A549 (cell line): ENCODE data around the gene PRH2. TPM values are rescaled to one million over a fixed set of nuclear protein-coding genes. Genes with fewer than 3 reads are reported as not detected.

Source experiments
- ATAC-seq, 2 experiments: fragments of 200-7000 bp in 1 of 2; fragments of >200 bp in 1 of 2; cut with Nextera tagmentation in 1 of 2; cut with Tn5 transposase in 1 of 2; 3 replicates each; pipeline versions ENCODE4 v1.8.0 to v1.9.1; 2018 to 2020; ENCODE audit warnings: mild to moderate bottlenecking in 1 of 2, moderate library complexity in 1 of 2
- CTCF ChIA-PET: fragments of 300-600 bp; sonication (Branson Sonifier 250); formaldehyde crosslinking; extraction: SDS; loops from one replicate; lab custom pipeline; 2021; ENCODE audit warnings: antibody characterized with exemption, inconsistent platforms; lab: Yijun Ruan, JAX
- POLR2A ChIA-PET: fragments of 350-600 bp; formaldehyde crosslinking; extraction: SDS; loops from one replicate; lab custom pipeline; 2021; ENCODE audit warnings: antibody characterized with exemption, inconsistent platforms; lab: Yijun Ruan, JAX
- DNase-seq, 2 experiments: peaks; one replicate each; pipeline versions ENCODE4 v3.0.0 to v3.0.0-alpha.2; 2011 to 2016; ENCODE audit warnings: low read depth in 1 of 2, low spot score in 1 of 2
- FAIRE-seq: peaks from 2 replicates; lab custom pipeline; 2011; peaks lifted over from hg19 to GRCh38; lab: Jason Lieb, UNC
- H3K27ac ChIP-seq, 2 experiments: fragments of >200 bp; sonication (Bioruptor Twin); formaldehyde crosslinking; 3 replicates each; pipeline ENCODE4 v1.5.1; 2016 to 2017
- H3K4me1 ChIP-seq: fragments of >200 bp; sonication (Bioruptor Twin); formaldehyde crosslinking; 3 replicates; pipeline ENCODE4 v1.6.1; 2016
- H3K4me2 ChIP-seq: fragments of >200 bp; sonication (Bioruptor Twin); formaldehyde crosslinking; 3 replicates; pipeline ENCODE4 v1.6.1; 2016
- H3K4me3 ChIP-seq: fragments of >200 bp; sonication (Bioruptor Twin); formaldehyde crosslinking; 3 replicates; pipeline ENCODE4 v1.5.1; 2016
- H3K9me3 ChIP-seq: fragments of >200 bp; sonication (Bioruptor Twin); formaldehyde crosslinking; 3 replicates; pipeline ENCODE4 v1.6.1; 2016
- CBX2 ChIP-seq: fragments of 200-600 bp; sonication (generic); IDR thresholded peaks from 2 replicates; pipeline ENCODE4 v1.6.1; 2016; ENCODE audit warnings: low read depth, mild to moderate bottlenecking, borderline replicate concordance
- CEBPB ChIP-seq, 2 experiments: fragments of >200 bp in 1 of 2; sonication (Bioruptor Twin) in 1 of 2; formaldehyde crosslinking in 1 of 2; IDR thresholded peaks; 2 replicates each; pipeline ENCODE4 v1.6.1; 2012 to 2016
- EHF ChIP-seq: fragments of 250-450 bp; sonication (Bioruptor Pico); IDR thresholded peaks from 2 replicates; pipeline ENCODE4 v1.5.0; 2020; ENCODE audit warnings: mild to moderate bottlenecking
- EP300 ChIP-seq, 2 experiments: fragments of >200 bp; sonication (Bioruptor Twin); formaldehyde crosslinking; IDR thresholded peaks; 2 replicates in 1 of 2; 3 replicates in 1 of 2; pipeline ENCODE4 v1.6.1; 2016 to 2017
- FOSL2 ChIP-seq, 2 experiments: fragments of 450-650 bp in 1 of 2; fragments of >200 bp in 1 of 2; sonication (Bioruptor Twin) in 1 of 2; formaldehyde crosslinking; IDR thresholded peaks; 2 replicates each; pipeline versions ENCODE4 v1.5.0 to v1.6.1; 2016 to 2020; ENCODE audit warnings: mild to moderate bottlenecking in 1 of 2, moderate library complexity in 1 of 2
- HDAC2 ChIP-seq: fragments of 200-600 bp; sonication (generic); IDR thresholded peaks from 2 replicates; pipeline ENCODE4 v1.6.1; 2016
- HEYL ChIP-seq: fragments of 250-450 bp; sonication (Bioruptor Pico); IDR thresholded peaks from 2 replicates; pipeline ENCODE4 v1.8.0; 2021; ENCODE audit warnings: mild to moderate bottlenecking, moderate library complexity
- HOXA7 ChIP-seq: fragments of 250-450 bp; sonication (Bioruptor Pico); IDR thresholded peaks from 2 replicates; pipeline ENCODE4 v1.5.0; 2020; ENCODE audit warnings: mild to moderate bottlenecking, moderate library complexity
- HOXB5 ChIP-seq: fragments of 250-450 bp; sonication (Bioruptor Pico); IDR thresholded peaks from 2 replicates; pipeline ENCODE4 v1.5.0; 2020; ENCODE audit warnings: mild to moderate bottlenecking, moderate library complexity
- KDM1A ChIP-seq: fragments of 200-600 bp; sonication (generic); IDR thresholded peaks from 2 replicates; pipeline ENCODE4 v1.6.1; 2016; ENCODE audit warnings: low read depth, mild to moderate bottlenecking
- MAZ ChIP-seq: fragments of 150-350 bp; IDR thresholded peaks from 2 replicates; pipeline ENCODE4 v1.6.1; 2014; ENCODE audit warnings: antibody characterized with exemption, low read depth, low read length, borderline replicate concordance
- MYC ChIP-seq: IDR thresholded peaks from 2 replicates; pipeline ENCODE4 v1.6.1; 2012; ENCODE audit warnings: mild to moderate bottlenecking, inconsistent platforms, low read length, improper control_type of control experiment, borderline replicate concordance
- NR3C1 ChIP-seq: fragments of >200 bp; sonication (Bioruptor Twin); formaldehyde crosslinking; IDR thresholded peaks from 3 replicates; pipeline ENCODE4 v1.6.1; 2017
- PHF8 ChIP-seq: fragments of 200-600 bp; sonication (generic); IDR thresholded peaks from 2 replicates; pipeline ENCODE4 v1.6.1; 2016; ENCODE audit warnings: low read depth, mild to moderate bottlenecking, antibody characterized with exemption, moderate library complexity, borderline replicate concordance
- RAD21 ChIP-seq, 2 experiments: fragments of >200 bp in 1 of 2; sonication (Bioruptor Twin) in 1 of 2; formaldehyde crosslinking in 1 of 2; IDR thresholded peaks in 1 of 2; conservative IDR thresholded peaks in 1 of 2; 2 replicates in 1 of 2; 3 replicates in 1 of 2; pipeline ENCODE4 v1.6.1; 2012 to 2018; ENCODE audit warnings: inconsistent platforms in 1 of 2
- TFCP2L1 ChIP-seq: fragments of 250-450 bp; sonication (Bioruptor Pico); IDR thresholded peaks from 2 replicates; pipeline ENCODE4 v1.5.0; 2021; ENCODE audit warnings: mild to moderate bottlenecking
- TP53 ChIP-seq: fragments of 250-450 bp; sonication (Bioruptor Pico); IDR thresholded peaks from 2 replicates; pipeline ENCODE4 v1.5.0; 2021; ENCODE audit warnings: mild to moderate bottlenecking, moderate library complexity
- WGBS: methylation state at CpG from one replicate; pipeline ENCODE4 v1.1.6; 2017; ENCODE audit errors: missing lambda C conversion rate; 5-methylcytosine and 5-hydroxymethylcytosine counted together
- polyA plus RNA-seq, 4 experiments: library from polyadenylated mRNA; depleted of rRNA in 3 of 4; stranded (reverse); fragments of >200 nt; fragmentation: RNase III in 1 of 4; extraction: RNeasy Plus Mini Kit Qiagen cat#74134 plus additional on column Dnase treatment in 1 of 4; gene quantifications; 2 replicates in 3 of 4; 3 replicates in 1 of 4; pipeline ENCODE4 v1.2.3, GENCODE V29; 2011 to 2017
- TF ChIP-seq, protein P1 (sequence below): fragments of 150-350 bp; IDR thresholded peaks from 2 replicates; pipeline ENCODE4 v1.6.1; 2014; ENCODE audit warnings: low read depth, mild to moderate bottlenecking, low read length
- TF ChIP-seq, protein P2 (sequence below): IDR thresholded peaks from 2 replicates; pipeline ENCODE4 v1.6.1; 2012
- TF ChIP-seq, protein P3 (sequence below): fragments of 250-450 bp; sonication (Bioruptor Pico); IDR thresholded peaks from 2 replicates; pipeline ENCODE4 v1.5.0; 2021; ENCODE audit warnings: mild to moderate bottlenecking, moderate library complexity, borderline replicate concordance
- TF ChIP-seq, protein P4 (sequence below): fragments of 250-450 bp; sonication (Bioruptor Pico); IDR thresholded peaks from 2 replicates; pipeline ENCODE4 v1.5.0; 2020; ENCODE audit warnings: low read depth, mild to moderate bottlenecking, moderate library complexity

Gene PRH2
- polyA plus RNA-seq, 2 of the 4 experiments (the other 2 are of a cell fraction): 0.19 to 0.39 TPM

DNA sequence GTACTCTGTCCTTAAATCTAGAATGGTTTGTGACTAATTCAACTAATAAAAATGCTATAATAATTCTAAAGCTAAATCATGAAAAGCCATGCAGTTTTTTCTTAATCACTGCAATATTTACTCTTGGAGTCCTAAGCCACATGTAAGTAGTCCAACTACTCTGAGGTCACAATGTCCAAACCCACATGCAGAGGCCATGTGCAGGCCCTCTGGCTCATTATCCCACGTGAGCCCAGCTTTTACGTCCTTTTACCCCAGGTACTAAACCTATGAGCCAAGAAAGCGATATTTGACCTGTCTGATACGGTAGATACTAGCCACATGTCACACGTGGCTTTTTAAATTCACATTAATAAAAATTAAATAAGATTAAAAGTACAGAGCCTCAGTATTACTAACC lies 32.2 kb upstream of the PRH2 start:
- no peak for DNase-seq
- FAIRE-seq: no peak
- Histone ChIP-seq H3K9me3 (0 out of 3 replicates have a peak, but pooled peaks cover 4% of the 10 kb centered on the region), H3K4me3 (no peak overlapping the region), H3K4me2 (no peak overlapping the region), H3K4me1 (no peaks in the 10 kb centered on the region), H3K27ac (no peak overlapping the region)
- no peak for ATAC-seq
- ChIA-PET CTCF (no interaction called here), POLR2A (no interaction called here)
- TF ChIP-seq EHF: no peak
- no peak for TF ChIP-seq CBX2
- TF ChIP-seq HEYL (CRISPR knock-in tag): no peak
- TF ChIP-seq CEBPB (IDR thresholded peaks at IDR 0.05): no peak
- no peak for TF ChIP-seq FOSL2 (IDR thresholded peaks at IDR 0.05)
- no peak for TF ChIP-seq FOSL2 (CRISPR knock-in tag; IDR thresholded peaks at IDR 0.05)
- no peak for TF ChIP-seq RAD21 (conservative IDR thresholded peaks at IDR 0.05 in 1 of 2, IDR thresholded peaks at IDR 0.05 in 1 of 2)
- TF ChIP-seq HDAC2: no peak
- TF ChIP-seq MAZ: no peak
- TF ChIP-seq, protein P1, sequence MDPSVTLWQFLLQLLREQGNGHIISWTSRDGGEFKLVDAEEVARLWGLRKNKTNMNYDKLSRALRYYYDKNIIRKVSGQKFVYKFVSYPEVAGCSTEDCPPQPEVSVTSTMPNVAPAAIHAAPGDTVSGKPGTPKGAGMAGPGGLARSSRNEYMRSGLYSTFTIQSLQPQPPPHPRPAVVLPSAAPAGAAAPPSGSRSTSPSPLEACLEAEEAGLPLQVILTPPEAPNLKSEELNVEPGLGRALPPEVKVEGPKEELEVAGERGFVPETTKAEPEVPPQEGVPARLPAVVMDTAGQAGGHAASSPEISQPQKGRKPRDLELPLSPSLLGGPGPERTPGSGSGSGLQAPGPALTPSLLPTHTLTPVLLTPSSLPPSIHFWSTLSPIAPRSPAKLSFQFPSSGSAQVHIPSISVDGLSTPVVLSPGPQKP: no peak
- no peak for TF ChIP-seq HOXB5 (CRISPR knock-in tag)
- no peak for TF ChIP-seq HOXA7 (CRISPR knock-in tag)
- TF ChIP-seq, protein P2, sequence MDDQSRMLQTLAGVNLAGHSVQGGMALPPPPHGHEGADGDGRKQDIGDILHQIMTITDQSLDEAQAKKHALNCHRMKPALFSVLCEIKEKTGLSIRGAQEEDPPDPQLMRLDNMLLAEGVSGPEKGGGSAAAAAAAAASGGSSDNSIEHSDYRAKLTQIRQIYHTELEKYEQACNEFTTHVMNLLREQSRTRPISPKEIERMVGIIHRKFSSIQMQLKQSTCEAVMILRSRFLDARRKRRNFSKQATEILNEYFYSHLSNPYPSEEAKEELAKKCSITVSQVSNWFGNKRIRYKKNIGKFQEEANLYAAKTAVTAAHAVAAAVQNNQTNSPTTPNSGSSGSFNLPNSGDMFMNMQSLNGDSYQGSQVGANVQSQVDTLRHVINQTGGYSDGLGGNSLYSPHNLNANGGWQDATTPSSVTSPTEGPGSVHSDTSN: no peak
- TF ChIP-seq PHF8: no peak
- TF ChIP-seq, protein P3, sequence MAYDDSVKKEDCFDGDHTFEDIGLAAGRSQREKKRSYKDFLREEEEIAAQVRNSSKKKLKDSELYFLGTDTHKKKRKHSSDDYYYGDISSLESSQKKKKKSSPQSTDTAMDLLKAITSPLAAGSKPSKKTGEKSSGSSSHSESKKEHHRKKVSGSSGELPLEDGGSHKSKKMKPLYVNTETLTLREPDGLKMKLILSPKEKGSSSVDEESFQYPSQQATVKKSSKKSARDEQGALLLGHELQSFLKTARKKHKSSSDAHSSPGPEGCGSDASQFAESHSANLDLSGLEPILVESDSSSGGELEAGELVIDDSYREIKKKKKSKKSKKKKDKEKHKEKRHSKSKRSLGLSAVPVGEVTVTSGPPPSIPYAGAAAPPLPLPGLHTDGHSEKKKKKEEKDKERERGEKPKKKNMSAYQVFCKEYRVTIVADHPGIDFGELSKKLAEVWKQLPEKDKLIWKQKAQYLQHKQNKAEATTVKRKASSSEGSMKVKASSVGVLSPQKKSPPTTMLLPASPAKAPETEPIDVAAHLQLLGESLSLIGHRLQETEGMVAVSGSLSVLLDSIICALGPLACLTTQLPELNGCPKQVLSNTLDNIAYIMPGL: no peak
- no peak for TF ChIP-seq NR3C1
- no peak for TF ChIP-seq MYC
- no peak for TF ChIP-seq EP300 (IDR thresholded peaks at IDR 0.05)
- WGBS: 94% methylated on average over 5 of the region's 5 CpGs

DNA sequence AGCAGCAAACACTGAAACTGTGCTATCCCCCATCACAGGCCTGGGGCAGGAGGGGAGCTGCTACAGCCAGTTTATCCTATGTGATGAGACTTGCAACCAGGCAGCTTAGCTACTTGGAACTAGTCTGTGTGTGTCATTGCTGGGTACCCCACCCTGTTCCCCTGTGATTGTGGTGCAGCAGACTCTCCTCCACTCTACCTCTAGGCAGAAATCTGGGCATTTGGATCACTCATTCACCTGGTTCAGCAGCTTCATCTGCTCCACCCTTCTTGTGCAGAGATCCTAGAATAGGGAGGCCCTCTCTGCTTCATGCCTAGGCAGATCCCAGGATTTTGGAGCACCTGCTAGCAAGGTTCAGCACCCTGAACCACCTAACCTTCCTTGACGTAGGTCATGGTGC lies 28.5 kb upstream of the PRH2 start:
- no peaks in the 10 kb centered on the region for H3K4me1 ChIP-seq
- no peak overlapping the region for H3K4me2 ChIP-seq
- WGBS: 100% methylated on average over 1 of the region's 1 CpG
- TF ChIP-seq, protein P1: no peak
- TF ChIP-seq MAZ: no peak
- TF ChIP-seq TFCP2L1 (CRISPR knock-in tag): no peak
- TF ChIP-seq HOXA7 (CRISPR knock-in tag): no peak
- no peak for TF ChIP-seq KDM1A
- TF ChIP-seq CEBPB (IDR thresholded peaks at IDR 0.05): no peak
- TF ChIP-seq, protein P4, sequence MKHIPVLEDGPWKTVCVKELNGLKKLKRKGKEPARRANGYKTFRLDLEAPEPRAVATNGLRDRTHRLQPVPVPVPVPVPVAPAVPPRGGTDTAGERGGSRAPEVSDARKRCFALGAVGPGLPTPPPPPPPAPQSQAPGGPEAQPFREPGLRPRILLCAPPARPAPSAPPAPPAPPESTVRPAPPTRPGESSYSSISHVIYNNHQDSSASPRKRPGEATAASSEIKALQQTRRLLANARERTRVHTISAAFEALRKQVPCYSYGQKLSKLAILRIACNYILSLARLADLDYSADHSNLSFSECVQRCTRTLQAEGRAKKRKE (CRISPR knock-in tag): no peak
- TF ChIP-seq TP53 (CRISPR knock-in tag): no peak
- ATAC-seq (no peak), FAIRE-seq (no peak), DNase-seq (no peak)
- POLR2A ChIA-PET: no interaction called here
- CTCF ChIA-PET: no interaction called here
- H3K9me3 ChIP-seq: peaks cover 33% of the 10 kb centered on the region; the same call in 2 of the 3 replicates
- H3K4me3 ChIP-seq: no peak overlapping the region
- H3K27ac ChIP-seq: no peak overlapping the region
